OCI-LY7 (cell line): ENCODE data around the gene ACP1. TPM values are rescaled to one million over a fixed set of nuclear protein-coding genes. Genes with fewer than 3 reads are reported as not detected.

ENCODE experiments used
- Bru-seq: library from RNA; stranded (reverse); fragments of 400-500 nt; gene quantifications from one replicate; lab custom pipeline; 2021; lab: Mats Ljungman, UMichigan
- BruChase-seq, 2 experiments: library from RNA; stranded (reverse); fragments of 400-500 nt; gene quantifications; one replicate each; lab custom pipeline; 2021; lab: Mats Ljungman, UMichigan
- BruUV-seq: library from RNA; stranded (reverse); fragments of 400-500 nt; replicated peaks from 2 replicates; lab custom pipeline; 2021; lab: Mats Ljungman, UMichigan
- CTCF ChIA-PET: fragments of 300-600 bp; sonication (Branson Sonifier 250); formaldehyde crosslinking; loops from one replicate; lab custom pipeline; 2022; ENCODE audit warnings: antibody characterized with exemption; ENCODE audit not compliant: unreplicated experiment; lab: Charles Lee
- POLR2A ChIA-PET: fragments of 300-600 bp; sonication (Branson Sonifier 250); formaldehyde crosslinking; loops from one replicate; lab custom pipeline; 2022; ENCODE audit warnings: antibody characterized with exemption; lab: Charles Lee
- DNase-seq: peaks from one replicate; pipeline ENCODE4 v3.0.0-alpha.2; 2015; ENCODE audit warnings: low spot score
- H2AFZ ChIP-seq: fragments of 200-600 bp; sonication (generic), shearing (Covaris generic); 2 replicates; pipeline ENCODE4 v1.6.1; 2014; ENCODE audit warnings: mild to moderate bottlenecking, antibody characterized with exemption, low read length, moderate library complexity
- H3K27ac ChIP-seq: fragments of 200-600 bp; sonication (generic); 2 replicates; pipeline ENCODE4 v1.5.1; 2014; ENCODE audit warnings: mixed run types, low read depth, mild to moderate bottlenecking, moderate library complexity, low read length, inconsistent platforms; ENCODE audit not compliant: poor library complexity, severe bottlenecking
- H3K36me3 ChIP-seq: fragments of 200-600 bp; sonication (generic); 2 replicates; pipeline ENCODE4 v1.6.1; 2014; ENCODE audit warnings: mild to moderate bottlenecking, antibody characterized with exemption, low read length, moderate library complexity, mixed read lengths; ENCODE audit not compliant: insufficient read depth
- H3K4me1 ChIP-seq: fragments of 200-600 bp; sonication (generic); 2 replicates; pipeline ENCODE4 v1.5.1; 2014; ENCODE audit warnings: mild to moderate bottlenecking, low read length; ENCODE audit not compliant: insufficient read depth, poor library complexity, severe bottlenecking
- H3K4me2 ChIP-seq: fragments of 200-600 bp; sonication (generic); 2 replicates; pipeline ENCODE4 v1.6.1; 2014; ENCODE audit warnings: mild to moderate bottlenecking, low read length
- H3K4me3 ChIP-seq: fragments of 200-600 bp; sonication (generic); 2 replicates; pipeline ENCODE4 v1.5.1; 2014; ENCODE audit warnings: mild to moderate bottlenecking, low read depth, low read length; ENCODE audit not compliant: poor library complexity, severe bottlenecking
- H3K79me2 ChIP-seq: fragments of 200-600 bp; sonication (generic); 2 replicates; pipeline ENCODE4 v1.6.1; 2016; ENCODE audit warnings: low read depth, mild to moderate bottlenecking, low read length, moderate library complexity, mixed read lengths; ENCODE audit not compliant: insufficient read depth
- H3K9me2 ChIP-seq: fragments of 200-600 bp; sonication (generic); 2 replicates; pipeline ENCODE4 v1.6.1; 2016; ENCODE audit warnings: mild to moderate bottlenecking, low read length, mixed read lengths; ENCODE audit not compliant: insufficient read depth
- H3K9me3 ChIP-seq: fragments of 200-600 bp; sonication (generic); 2 replicates; pipeline ENCODE4 v1.6.1; 2014; ENCODE audit warnings: mild to moderate bottlenecking, mixed run types, low read length, mixed read lengths
- H4K20me1 ChIP-seq: fragments of 200-600 bp; sonication (generic); 2 replicates; pipeline ENCODE4 v1.6.1; 2014; ENCODE audit warnings: mild to moderate bottlenecking, antibody characterized with exemption, low read length, moderate library complexity, mixed read lengths; ENCODE audit not compliant: insufficient read depth
- CTCF ChIP-seq: fragments of 200-600 bp; sonication (generic); conservative IDR thresholded peaks from 2 replicates; pipeline ENCODE4 v1.5.1; 2014; ENCODE audit warnings: mild to moderate bottlenecking, antibody characterized with exemption, low read length, moderate library complexity, mixed read lengths
- EZH2phosphoT487 ChIP-seq: fragments of 200-600 bp; sonication (generic); IDR thresholded peaks from 2 replicates; pipeline ENCODE4 v1.6.1; 2018; ENCODE audit warnings: low read depth, borderline replicate concordance, mild to moderate bottlenecking, mixed run types, antibody characterized with exemption, low read length, moderate library complexity, mixed read lengths
- intact Hi-C: fragments of 100-400 bp; cut with micrococcal nuclease; formaldehyde crosslinking; loops from one replicate; pipeline ENCODE4 v1.10.0; 2022; ENCODE audit not compliant: unreplicated experiment
- long read RNA-seq: library from polyadenylated mRNA; stranded (forward); transcript quantifications from one replicate; pipeline ENCODE4 v2.0.0, GENCODE V29; 2022
- total RNA-seq, 2 experiments: library from RNA; depleted of rRNA in 1 of 2; stranded (reverse); fragments of >200 nt in 1 of 2; shearing (Covaris generic) in 1 of 2; gene quantifications; 2 replicates each; pipeline ENCODE4 v1.2.3, GENCODE V29; 2014 to 2022

Gene ACP1
- total RNA-seq (2014; rRNA removed; shearing (Covaris generic)) (124 and 126 TPM in 2 replicates), total RNA-seq (2022) (99.0 and 114 TPM in 2 replicates), Bru-seq, nascent RNA (percentile 94 among the genes with signal in this experiment), BruChase-seq, experiment 1, labeled RNA remaining after a 6-hour chase (percentile 91 among the genes with signal in this experiment), BruChase-seq, experiment 2, labeled RNA remaining after a 2-hour chase (percentile 93 among the genes with signal in this experiment)
- long read RNA-seq, transcript ACP1-201 (6 exons, 1,549 nt), result major isoform, 130 of 230 reads
- long read RNA-seq, transcript ACP1-202 (6 exons, 1,552 nt), result minor isoform, 48 of 230 reads
- long read RNA-seq, transcript ACP1-209 (7 exons, 577 nt), result minor isoform, 17 of 230 reads
- long read RNA-seq, partial matches to known transcripts, result 4 of 230 reads
- long read RNA-seq, other reads (novel, unspliced or antisense), result 24 of 230 reads

GRCh38 chr2:264493-265468 is at the start of gene ACP1:
ACP1 (plus strand) TSS chr2:264947; CDS start chr2:264965, 18 bp downstream.
- TF ChIP-seq CTCF (no peak), EZH2phosphoT487 (no peak)
- H3K9me3 ChIP-seq, result no peaks in the 10 kb centered on the region
- peak within 1 kb of the TSS; percentile 81 for H3K4me2 ChIP-seq
- peak within 1 kb of the TSS; percentile 89 for H3K4me3 ChIP-seq
- peaks cover 47% of the 10 kb centered on the region for H4K20me1 ChIP-seq
- POLR2A ChIA-PET, result interaction anchor here (1.4 kb wide), 1 partner anchor 11 kb away, joined by 6 read pairs; no protein-coding TSS in a partner anchor
- peaks cover 49% of the 10 kb centered on the region for H3K79me2 ChIP-seq
- no peaks in the 10 kb centered on the region for H3K9me2 ChIP-seq
- peak within 1 kb of the TSS; percentile 59 for H3K27ac ChIP-seq
- peak; percentile 96 for DNase-seq
- peak within 1 kb of the TSS; percentile 89 for H2AFZ ChIP-seq
- intact Hi-C loops, result loop anchor here (1.0 to 10.0 kb wide), 2 partner anchors 170 to 412 kb away; no protein-coding TSS in a partner anchor
- CTCF ChIA-PET, result no interaction called here
- peaks cover 53% of the 10 kb centered on the region for H3K4me1 ChIP-seq
- peaks cover 29% of the 10 kb centered on the region for H3K36me3 ChIP-seq
- BruUV-seq, result no TSS peak

- DNase-seq, result no peak
- CTCF ChIA-PET, result no interaction called here
- no peaks in the 10 kb centered on the region for H3K79me2 ChIP-seq
- no peak overlapping the region for H3K4me3 ChIP-seq
- no peak overlapping the region for H2AFZ ChIP-seq
- BruUV-seq, result no TSS peak
- H3K27ac ChIP-seq, result no peak overlapping the region
- no peak overlapping the region for H3K4me2 ChIP-seq
- no peaks in the 10 kb centered on the region for H3K36me3 ChIP-seq
- no peaks in the 10 kb centered on the region for H3K9me3 ChIP-seq
- H4K20me1 ChIP-seq, result no peaks in the 10 kb centered on the region
- TF ChIP-seq CTCF (no peak), EZH2phosphoT487 (no peak)
- intact Hi-C loops, result no loop called here
- POLR2A ChIA-PET, result no interaction called here
- H3K9me2 ChIP-seq, result no peaks in the 10 kb centered on the region
- no peaks in the 10 kb centered on the region for H3K4me1 ChIP-seq
Measured at GRCh38 chr2:216068-216467, 48.7 kb upstream of the ACP1 start.
